DMS 273 treated with DMSO at 0.1 percent for 48 hours (cell line): ENCODE data around the gene ATRNL1.
"Not testable (repeated sequence)": the region's sequence is repeated elsewhere in the genome, so short reads cannot be mapped to it uniquely, and the experiment has no call there.

ENCODE experiments used
- DNase-seq: peaks from one replicate; lab custom pipeline; 2025; lab: John Stamatoyannopoulos, UW

Gene ATRNL1

DNA sequence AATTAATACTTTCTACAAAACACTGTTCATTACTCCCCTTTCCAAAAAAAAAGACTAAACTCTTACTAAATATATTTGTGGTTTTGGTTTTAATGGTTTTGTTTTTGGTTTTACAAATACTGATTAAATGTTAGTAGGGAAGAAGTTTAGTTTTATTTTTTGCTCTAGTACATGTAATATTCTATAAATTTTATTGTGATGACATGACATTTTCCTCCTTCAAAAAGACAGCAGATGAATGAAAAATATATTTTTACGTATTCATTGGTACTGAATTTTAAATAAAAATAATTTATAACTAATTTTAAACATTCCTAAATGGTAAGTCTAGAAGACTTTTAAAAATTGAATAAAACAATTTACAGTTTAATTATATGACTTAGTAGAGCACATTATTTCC is 667.0 kb downstream of the ATRNL1 start:
- no peak for DNase-seq

DNA sequence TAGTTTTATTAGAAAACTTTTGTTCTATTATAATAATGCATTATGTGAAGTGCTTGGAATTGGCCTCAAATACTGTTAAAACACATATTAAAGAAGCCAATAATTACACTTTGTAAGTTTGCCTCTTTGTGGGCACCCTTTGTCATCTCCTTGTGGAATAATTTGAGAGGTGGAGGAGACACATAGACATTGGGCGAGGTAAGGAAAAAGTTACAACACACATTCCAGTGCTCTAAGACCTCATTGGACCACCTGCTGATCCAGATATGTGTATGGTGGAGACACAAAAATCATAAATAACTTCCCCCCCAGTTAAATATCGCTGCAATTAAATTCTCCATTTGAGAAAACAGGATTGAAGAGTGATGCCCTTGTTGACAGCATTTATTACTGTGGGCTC is 668.0 kb downstream of the ATRNL1 start:
- no peak for DNase-seq

DNA sequence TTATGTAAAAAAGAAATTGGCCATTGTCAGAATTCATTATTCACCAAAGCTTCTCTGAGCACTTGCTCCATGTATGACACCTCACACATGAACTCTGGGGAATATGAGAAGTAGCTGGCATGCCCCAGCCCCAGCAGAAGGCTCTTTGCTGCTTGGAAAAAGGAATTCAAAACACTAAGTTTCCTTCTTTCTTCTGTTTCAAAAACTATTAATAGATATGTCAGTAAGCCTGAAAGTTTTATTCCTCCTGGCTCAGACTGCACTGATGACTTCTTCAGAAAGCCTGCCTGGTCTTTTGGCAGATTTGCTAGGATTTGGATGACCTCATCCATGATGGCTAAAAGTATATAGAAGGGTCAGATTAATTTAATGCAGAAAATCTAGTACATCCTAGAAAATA is 668.9 kb downstream of the ATRNL1 start:
- DNase-seq, result no peak

DNA sequence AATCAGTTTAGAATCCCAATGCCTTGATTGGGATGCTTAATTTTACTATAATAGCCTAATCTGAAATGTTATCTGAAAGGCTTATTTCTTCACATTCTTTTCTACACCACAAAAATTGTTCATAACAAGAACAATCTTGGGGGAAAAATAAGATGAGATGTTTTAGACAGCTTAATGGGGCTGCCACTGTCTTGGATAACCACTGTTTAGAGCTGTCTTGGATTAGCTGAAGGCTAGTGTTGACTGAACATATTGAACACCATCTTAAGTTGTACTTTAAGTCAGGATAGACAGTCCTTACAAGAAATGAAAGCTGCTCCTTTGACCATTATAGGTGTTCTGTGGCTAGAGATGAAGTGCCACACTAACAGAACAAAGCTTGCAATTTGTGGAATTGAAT is 678.6 kb downstream of the ATRNL1 start:
- no peak for DNase-seq

DNA sequence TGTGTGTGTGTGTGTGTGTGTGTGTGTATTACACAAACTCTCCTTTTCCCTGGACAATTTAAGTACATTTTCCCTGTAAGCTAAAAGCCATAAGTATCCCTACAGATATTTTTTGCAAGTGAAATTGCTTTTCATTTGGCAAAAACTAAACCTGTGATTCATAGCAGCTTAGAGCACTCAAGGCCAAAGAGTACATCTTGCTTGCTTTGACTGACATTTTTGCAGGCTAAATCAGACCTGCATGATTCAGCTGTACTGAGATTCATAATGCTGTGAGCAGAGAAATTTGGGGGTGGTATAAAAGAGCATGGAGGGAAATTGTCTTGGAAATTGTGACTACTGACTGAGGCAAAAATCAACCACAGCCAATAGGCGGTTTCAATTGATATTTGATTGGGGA is 679.4 kb downstream of the ATRNL1 start:
- DNase-seq, result no peak

DNA sequence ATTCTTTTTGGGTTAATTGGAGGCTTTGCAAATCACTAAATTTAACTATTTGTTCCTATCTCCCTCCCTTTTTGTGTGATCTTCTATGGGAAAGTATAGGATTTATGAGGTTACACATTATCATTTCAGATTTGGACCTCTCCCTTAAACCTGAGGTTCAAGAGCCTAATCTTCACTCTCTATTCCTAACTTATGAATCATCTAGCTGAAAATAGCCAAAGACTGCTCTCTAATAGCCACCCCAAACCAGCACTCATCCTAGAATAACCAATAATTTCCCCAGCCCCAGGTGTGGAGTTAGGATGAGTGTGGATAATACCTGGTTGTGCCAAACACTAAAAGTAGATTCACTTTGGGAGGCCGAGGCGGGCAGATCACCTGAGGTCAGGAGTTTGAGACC is 680.7 kb downstream of the ATRNL1 start:
- DNase-seq, result no peak

DNA sequence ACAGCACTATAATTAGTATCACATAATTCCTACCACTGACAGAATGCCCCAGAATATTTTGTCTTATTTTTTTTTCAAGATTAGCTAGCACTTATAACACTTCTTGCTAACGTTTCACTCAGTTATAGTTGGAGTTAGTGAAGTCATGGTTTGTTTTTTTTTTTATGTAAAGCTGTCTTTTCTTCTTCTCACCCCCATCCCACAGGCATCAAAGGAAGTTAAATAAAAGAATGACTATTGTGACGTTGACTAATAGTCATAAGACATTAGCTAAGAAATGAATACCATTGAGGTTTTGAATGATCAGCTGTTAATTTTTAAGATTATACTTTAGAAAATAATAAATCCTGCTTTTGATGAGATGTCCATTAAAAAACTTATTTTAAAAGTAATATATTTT is 681.6 kb downstream of the ATRNL1 start:
- DNase-seq, result no peak

DNA sequence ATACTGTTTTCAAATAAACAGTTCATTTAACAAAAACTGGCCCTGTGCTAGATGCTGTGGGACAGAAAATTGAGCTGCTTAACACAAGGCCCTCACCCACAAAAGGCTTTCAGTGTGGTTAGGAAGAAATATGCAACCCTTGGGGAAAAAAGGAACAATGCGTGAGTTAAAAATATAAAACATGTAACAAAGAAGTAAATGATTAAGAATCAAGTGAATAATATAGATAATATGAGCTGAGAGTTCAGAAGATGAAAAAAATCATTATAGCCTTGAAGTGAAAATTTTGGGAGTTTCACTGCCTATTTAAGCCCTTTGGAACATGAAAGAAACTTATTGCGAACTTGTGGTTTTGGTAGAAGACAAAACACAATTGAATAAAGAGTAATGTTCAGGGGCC is 684.5 kb downstream of the ATRNL1 start:
- no peak for DNase-seq

DNA sequence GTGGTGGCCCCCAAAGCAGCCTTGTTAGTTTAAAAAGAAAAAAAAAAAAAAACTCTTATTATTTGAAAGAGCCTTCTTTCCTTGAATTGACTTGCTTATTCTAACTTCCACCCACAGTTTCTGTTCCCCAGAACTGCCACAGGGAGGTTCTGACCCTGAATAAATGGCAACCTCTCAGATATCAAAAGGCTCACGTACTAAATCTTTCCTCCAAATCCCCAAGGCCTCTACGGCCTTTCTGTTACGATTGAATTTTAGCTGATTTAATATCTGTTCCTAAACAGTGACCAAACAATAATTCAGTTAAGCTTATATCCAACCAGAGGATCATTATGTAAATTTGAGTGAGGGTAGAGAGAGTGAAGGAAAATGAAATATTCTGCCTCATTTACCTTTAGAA is 697.1 kb downstream of the ATRNL1 start:
- no peak for DNase-seq

DNA sequence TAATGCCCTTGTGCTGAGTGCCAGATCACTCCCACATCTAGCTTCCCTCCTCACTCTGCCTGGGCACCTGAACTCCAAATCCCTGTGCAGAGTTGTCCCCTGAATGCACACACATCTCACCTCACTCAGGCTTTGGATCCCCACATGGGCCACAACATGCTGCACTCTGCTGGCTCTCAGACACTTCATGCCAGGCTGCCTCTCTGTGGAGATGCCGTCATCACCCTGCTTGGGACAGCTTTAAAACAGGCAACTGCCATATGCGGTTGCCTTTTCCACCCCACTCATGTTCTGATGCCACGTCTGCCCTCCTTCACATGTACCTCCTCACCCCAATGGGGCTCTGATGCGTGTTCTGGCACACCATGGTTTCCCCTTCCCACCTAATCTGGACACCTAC is 702.8 kb downstream of the ATRNL1 start:
- no peak for DNase-seq

DNA sequence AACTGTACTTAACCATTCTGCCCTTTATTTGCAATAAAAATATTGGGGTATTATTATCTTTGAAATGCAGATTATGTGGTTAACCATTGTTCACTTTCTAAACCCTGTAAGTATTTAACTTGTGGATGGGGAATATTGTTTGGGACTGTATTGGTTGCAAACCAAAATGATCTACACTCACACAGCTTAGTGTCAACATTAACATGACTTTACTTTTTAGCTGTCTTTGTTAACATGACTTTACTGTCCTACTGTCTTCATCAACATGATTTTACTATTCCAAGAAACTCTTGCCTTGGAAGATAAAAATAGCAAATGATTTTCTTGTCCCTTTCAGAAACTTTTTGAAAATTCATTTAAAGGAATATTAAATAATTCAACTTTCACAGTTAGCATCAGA is 708.3 kb downstream of the ATRNL1 start:
- DNase-seq, result no peak

DNA sequence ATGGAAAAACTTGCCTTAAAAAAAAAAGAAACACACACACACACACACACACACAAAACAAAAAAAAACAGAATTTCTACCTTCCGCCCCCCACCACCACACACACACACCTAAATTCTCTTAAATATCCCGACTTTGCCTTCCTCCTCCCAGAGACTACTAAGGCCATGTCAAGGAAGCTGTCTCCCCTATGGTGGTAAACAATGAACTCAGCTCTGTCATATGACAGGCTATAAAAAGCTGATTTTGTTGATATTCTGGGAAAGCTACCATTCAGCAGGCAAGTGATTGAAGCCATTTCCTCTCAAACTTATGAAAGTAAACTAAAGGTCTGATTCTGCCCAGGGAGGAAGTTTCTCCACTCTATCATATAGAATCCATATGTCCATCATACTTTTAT is 708.8 kb downstream of the ATRNL1 start:
- DNase-seq, result no peak

DNA sequence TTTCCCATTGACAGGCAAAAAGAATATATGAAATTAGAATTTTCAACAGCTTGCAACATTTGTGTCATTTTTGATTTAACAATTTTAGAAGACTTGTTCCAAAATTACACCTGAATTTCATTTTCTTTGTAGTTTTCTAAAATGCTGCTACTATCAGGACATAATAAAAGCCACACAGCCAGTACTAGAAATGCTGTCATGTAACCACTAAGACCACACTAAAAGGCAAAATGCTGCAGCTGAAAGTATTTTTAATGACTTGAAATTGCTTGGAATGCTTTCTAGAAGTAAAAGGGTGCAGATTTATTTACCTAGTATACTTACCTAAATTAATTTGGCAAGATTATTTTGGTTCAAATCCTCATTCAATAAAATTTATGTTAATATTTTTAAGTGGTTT is 709.7 kb downstream of the ATRNL1 start:
- DNase-seq, result no peak

DNA sequence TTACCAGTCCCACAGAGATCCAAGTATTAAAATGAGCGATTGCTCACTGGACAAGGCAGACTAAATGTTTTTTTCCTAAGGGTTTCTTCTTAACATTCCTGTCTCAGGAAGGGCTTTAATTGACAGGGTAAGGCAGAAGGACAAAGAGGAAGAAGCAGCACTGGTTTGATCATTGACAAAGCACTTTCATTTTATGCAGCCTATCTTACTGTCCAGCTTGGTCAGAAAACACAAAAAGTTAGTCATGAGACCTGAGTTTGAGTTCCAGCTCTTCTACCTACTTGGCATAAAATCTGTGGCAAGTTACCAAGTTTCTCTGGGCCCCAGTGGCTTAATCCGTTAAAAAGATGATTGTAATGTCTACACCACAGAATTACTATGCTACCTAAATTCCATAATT is 721.4 kb downstream of the ATRNL1 start:
- no peak for DNase-seq

DNA sequence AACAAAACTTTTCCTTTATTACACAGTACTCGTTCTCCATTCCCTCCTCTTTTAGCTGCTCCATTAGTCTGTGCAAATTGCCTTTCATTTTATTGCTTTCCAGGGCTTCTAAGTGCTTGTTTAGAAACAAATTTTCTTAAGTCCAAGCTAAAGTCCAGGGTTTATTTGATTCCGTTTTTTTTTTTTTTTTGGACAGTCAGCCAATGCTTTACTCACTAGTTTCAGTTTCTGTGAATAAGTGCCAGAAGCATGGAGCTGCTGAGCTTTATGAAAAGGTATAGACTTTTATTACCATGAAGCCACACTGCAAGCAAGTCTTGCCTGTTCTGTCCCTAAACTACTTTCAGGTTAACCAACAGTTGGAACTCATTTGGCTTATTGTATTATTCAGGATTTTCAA is 724.8 kb downstream of the ATRNL1 start:
- DNase-seq, result no peak

DNA sequence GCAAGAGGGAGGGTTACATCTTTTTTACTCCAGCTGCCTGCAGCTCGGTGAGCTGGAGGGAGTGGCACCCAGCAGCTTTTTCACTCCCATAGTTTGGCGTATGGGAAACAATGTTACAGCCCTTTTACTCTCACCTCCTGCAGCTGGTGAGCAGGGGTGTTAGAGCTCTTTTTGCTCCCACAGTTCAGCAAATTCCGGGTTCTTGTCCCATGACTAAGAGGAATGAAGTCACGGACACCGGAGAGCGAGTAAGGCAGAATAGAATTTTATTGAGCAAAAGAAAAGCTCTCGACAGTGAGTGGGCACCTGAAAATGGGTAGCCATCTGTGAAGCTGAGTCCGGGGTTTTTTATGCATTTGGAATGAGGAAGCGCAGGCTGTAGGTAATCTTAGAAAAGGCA is 733.2 kb downstream of the ATRNL1 start:
- no peak for DNase-seq

DNA sequence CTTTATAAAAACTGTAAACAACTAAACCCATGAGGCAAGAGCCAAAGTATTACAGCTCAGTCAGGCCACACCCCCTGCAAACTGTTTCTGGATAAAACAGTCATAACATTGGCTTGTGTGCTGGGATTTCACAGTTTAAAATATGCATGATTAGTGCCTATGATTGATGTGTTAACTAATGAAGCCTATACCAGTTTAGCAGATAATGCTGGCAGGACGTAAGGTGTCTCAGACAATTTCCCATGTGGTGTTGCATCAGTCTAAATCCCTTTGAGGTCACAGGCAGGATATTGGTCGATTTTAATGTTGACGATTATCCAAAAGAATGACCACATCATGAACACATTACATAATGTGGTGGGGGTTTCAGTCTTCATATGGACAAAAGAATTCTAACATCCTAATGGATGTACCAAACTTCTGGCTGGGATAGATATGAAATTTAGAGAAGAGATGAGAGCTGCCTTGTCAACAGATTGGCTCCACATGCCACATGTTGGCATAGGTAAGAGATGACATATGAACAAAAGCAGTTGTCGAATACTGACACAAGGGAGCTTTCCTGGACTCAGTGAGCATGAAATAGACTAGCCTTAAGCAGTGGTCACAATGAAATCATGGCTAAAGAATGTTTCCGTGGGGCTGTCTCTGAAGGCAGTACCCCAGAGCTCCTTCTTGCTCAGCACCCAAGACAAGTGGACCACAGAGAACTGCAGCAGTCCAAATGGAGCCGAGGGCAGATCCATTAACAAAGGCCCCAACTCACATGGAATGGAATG is 734.3 kb downstream of the ATRNL1 start:
- no peak for DNase-seq

DNA sequence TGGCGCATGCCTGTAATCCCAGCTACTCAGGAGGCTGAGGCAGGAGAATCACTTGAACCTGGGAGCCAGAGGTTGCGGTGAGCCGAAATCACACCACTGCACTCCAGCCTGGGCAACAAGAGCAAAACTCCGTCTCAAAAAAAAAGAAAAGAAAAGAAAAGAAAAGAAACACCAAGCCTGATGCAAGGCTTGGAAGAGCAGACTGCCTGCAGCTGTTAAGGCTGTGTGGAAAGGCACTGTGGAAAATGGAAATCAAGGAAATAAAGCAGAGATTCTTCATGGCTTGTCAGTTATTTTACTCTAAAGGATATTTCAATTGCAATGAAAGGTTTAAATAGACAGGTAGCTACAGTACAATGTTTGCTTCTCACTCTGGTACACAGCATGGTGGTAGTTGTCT is 735.0 kb downstream of the ATRNL1 start:
- not testable (repeated sequence) for DNase-seq

DNA sequence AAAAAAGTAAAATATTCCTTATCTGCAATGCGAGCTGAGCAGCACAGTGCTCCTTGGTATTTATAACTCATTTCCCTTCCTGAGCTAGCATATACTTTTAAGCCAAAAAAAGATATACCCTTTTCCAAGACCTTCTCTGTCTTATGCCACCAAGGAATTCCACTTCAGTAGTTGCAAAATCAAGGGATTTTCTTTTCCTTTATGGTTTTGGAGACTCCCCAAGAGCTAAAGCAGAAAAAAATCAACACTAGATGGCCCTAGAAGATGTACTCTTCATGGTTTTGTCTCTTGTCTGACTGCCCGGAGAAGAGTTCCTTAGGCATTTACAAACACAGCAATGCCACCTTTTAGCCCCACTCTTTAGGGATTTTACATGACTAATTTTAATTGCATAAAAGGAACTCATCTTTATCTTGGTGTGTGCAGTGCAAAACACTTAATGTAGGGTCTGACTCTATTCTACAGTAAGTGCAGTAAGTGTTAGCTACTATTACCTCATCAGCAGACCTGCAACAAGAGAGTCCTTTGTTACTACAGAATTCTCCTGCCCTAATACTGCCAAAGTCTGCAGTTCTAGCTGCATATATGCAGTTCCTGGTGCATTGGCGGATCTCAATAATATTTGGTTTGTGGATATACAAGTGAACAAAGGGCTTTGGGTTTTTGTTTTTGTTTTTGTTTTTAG is 736.5 kb downstream of the ATRNL1 start:
- no peak for DNase-seq

DNA sequence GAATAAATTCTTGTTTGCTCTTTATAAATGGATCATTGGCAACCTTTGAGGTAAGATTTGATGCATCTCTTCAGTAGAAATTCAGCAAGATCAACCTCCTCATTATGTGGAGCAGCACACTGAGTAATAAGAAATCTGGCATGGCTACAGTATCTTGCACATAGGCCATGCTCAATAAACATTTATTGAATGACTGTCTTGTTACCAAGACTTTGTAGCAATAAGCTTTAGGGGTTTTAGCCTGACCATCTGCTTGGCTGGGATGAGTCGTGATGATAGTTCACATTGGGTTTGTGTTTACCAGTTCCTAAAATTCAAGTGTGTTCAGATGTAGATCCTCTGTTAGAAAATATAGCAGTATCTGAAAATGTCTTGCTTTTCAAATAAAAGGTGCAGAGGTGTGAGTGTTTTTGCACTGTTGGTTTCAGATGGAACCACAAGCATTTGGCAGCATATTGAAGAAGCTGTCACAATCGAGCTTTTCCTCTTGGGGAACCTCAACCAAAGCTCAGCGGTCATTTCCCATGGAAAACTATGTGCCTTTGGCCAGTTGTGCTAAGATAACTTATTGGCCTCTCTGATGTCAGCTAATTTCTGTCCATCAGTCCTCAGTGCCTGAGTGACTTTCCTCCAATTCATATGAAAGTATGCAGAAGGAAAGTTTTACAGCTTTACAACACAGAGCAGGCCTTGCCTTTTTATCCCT is 737.3 kb downstream of the ATRNL1 start:
- DNase-seq, result no peak

DNA sequence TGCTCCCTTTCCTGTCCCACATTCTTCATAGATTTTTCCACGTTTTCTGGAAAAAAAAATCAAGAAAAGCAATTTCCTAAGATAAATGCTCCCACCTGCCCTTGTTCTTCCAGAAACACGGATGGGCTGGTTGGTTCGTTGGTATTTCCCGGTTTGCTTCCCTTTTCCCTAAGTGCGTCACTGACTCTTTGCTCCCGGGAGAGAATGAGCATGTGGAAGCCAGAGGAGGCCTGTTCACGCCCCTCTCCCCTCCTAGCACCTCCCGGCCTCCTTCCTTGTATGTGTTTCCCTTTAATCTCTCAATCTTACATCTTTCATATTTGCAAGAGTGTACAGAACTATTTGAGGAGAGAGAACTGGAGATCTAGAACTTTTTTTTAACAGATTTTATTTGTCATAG is 737.9 kb downstream of the ATRNL1 start:
- DNase-seq, result no peak

DNA sequence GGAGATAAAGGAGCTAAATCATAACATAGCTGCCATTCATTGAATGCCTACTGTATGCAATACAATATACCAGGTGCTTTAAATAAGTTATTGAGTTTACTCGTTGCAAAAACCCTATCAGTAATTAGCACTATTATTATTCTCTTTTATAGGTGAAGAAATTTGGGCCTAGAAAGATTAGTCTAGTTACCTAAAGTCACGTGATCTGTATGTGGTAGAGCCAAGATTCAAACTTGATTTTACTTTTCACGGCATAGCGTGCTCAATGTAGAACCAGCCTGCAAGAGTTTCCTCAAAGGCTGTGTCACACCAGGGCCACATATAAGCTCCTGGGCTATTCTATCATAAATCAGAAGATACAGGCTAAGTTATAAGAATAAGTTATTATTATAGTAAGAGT is 740.0 kb downstream of the ATRNL1 start:
- DNase-seq, result no peak

DNA sequence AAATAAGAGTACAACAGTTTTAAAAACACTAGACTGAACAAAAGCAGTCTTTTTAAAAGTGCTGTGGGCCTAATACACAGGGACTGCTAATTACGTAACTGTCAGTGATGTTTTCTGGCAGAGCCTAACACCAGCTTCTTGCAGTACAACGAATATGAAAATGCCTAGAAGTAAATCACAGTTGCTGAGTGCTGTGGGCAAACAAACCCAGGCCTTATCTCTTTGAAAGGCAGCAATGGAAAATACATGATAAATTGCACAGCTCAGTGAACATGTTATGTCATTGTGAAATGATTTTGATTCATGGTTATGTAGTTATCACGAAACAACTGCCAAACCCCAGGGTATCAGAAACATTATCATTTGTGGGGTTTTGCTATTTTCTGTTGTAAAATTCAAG is 751.4 kb downstream of the ATRNL1 start:
- DNase-seq, result no peak
